ENCODE measurements around the gene RXFP3. TPM values are rescaled to one million over a fixed set of nuclear protein-coding genes. Genes with fewer than 3 reads are reported as not detected.

Gene RXFP3
- polyA plus RNA-seq, 1 experiment = not detected

DNA sequence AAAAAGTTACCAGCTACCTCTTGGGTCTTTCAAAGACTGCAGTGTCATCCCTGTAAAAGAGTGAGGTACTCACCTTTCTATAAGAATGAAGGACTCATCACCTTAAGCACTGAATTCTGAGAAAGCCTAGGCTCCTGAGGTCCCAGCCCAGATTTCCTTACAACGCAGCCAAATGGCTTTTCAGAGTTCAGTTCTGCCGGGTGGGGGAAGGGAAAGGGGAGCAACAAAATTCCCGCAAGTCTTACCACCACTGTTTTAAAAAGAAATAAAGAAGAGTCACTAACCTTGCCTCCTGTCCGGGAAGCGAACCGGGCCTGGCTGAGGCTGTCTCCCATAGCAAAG, 44.8 kb upstream of the RXFP3 start:
- H3K9me3 ChIP-seq (ENCODE audit: control insufficient read depth, insufficient read depth, low read length) = no peaks in the 10 kb centered on the region
- CTCF ChIA-PET = interaction anchor here (1.1 to 5.1 kb wide), 3 partner anchors 43 to 228 kb away, joined by 3 to 26 read pairs (median 4); no protein-coding TSS in a partner anchor
- POLR2A ChIA-PET = interaction anchor here (0.9 to 2.2 kb wide), 6 partner anchors 10 to 102 kb away, joined by 3 to 10 read pairs (median 4); no protein-coding TSS in a partner anchor
- no peak for DNase-seq (ENCODE audit: low read depth, low spot score)
- peak overlapping the region; percentile 79 for H3K4me3 ChIP-seq (ENCODE audit: low read depth, low read length)
- H3K27ac ChIP-seq (ENCODE audit: low read depth, low read length) = peak overlapping the region; percentile 69
- no peaks in the 10 kb centered on the region for H3K27me3 ChIP-seq (ENCODE audit: control insufficient read depth, insufficient read depth, low read length)
- TF ChIP-seq, protein P1, sequence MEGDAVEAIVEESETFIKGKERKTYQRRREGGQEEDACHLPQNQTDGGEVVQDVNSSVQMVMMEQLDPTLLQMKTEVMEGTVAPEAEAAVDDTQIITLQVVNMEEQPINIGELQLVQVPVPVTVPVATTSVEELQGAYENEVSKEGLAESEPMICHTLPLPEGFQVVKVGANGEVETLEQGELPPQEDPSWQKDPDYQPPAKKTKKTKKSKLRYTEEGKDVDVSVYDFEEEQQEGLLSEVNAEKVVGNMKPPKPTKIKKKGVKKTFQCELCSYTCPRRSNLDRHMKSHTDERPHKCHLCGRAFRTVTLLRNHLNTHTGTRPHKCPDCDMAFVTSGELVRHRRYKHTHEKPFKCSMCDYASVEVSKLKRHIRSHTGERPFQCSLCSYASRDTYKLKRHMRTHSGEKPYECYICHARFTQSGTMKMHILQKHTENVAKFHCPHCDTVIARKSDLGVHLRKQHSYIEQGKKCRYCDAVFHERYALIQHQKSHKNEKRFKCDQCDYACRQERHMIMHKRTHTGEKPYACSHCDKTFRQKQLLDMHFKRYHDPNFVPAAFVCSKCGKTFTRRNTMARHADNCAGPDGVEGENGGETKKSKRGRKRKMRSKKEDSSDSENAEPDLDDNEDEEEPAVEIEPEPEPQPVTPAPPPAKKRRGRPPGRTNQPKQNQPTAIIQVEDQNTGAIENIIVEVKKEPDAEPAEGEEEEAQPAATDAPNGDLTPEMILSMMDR (IDR thresholded peaks at IDR 0.05; ENCODE audit: low read depth, low read length) = no peak

DNA sequence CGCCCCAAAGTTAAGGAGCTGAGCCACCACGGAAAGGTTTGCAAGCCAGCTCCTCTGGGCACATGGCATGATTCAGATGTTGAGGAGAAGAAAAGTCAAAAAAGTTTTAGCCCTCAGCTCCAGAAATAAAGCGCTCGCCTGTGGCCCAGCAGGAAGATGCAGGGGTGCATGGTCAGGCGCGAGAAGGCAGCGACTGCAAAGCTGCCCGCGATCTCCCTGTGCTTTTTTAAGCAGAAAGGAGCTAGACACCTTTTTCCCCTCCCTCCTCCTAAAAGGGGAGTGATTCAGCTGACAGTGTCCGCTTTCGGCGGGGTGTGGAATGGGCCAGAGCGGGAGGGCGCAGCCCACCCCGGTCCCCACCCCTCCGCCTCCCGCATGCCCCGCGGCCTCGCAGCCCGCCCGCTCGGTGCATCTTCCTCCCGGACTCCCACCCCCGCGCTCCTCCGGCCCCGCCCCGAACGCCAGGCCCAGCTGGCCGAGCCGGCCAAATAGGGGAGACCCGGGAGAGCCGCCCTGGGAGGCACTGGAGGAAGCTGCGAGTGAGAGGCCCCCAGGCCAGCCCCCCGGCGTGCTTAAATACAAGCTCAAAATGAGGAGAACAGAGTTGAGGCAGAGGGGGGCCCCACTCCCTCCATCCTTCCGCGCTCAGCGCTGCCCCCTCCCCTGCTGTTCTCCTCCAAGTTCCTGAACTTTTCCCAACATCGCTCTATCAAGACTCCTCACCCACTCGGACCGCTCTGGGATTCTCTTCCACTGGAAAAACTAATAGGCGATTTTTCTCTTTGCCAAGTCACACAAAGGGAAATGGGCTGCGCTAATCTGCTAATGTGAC, 44.2 kb upstream of the RXFP3 start, which contains the start of gene ADAMTS12:
Gene ADAMTS12 (minus strand): TSS at position 203 of the 832 bp plus-strand sequence. CDS start 134 bp downstream, at position 69.
- peak; percentile 48 for DNase-seq (ENCODE audit: low read depth, low spot score)
- ChIA-PET POLR2A (interaction anchor here (0.9 to 2.2 kb wide), 7 partner anchors 9 to 116 kb away, joined by 3 to 10 read pairs (median 4); partner anchors contain the start of gene AMACR), CTCF (interaction anchor here (0.6 to 5.1 kb wide), 5 partner anchors 43 to 258 kb away, joined by 3 to 26 read pairs (median 3); no protein-coding TSS in a partner anchor)
- TF ChIP-seq, protein P1 (IDR thresholded peaks at IDR 0.05; ENCODE audit: low read depth, low read length) = no peak
- H3K4me3 ChIP-seq (ENCODE audit: low read depth, low read length) = peak within 1 kb of the TSS; percentile 79
- peak within 1 kb of the TSS; percentile 89 for H3K27ac ChIP-seq (ENCODE audit: low read depth, low read length)
- no peaks in the 10 kb centered on the region for H3K9me3 ChIP-seq (ENCODE audit: control insufficient read depth, insufficient read depth, low read length)
- H3K27me3 ChIP-seq (ENCODE audit: control insufficient read depth, insufficient read depth, low read length) = no peaks in the 10 kb centered on the region

DNA sequence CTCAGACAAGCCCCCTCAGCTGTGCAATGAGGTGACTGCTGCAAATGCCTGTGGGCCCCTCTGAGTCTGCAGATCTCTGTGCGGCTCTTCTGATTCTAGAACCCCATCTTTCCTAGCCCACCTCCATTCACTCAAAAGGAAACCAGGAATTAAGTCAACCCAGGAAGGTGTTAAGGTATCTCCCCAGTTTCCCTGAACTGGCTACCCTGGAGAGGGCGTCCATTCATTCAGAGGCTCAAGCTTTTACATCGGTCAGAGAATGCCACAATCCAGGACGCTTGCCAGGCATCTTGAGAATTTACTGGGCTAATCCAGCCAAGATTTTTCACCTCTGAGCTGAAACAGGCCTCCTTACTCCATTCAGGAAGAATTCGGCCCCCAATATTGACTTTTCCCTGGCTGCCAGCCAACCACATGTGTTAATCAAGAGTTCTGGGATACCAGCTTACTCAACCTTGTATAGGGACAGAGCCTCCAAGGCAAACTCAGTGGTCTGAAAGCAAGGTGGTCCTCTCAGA, 43.5 kb upstream of the RXFP3 start:
- H3K4me3 ChIP-seq (ENCODE audit: low read depth, low read length) = peak overlapping the region; percentile 79
- no peaks in the 10 kb centered on the region for H3K9me3 ChIP-seq (ENCODE audit: control insufficient read depth, insufficient read depth, low read length)
- H3K27ac ChIP-seq (ENCODE audit: low read depth, low read length) = peak overlapping the region; percentile 89
- ChIA-PET POLR2A (interaction anchor here (0.6 to 2.2 kb wide), 7 partner anchors 9 to 115 kb away, joined by 3 to 10 read pairs (median 4); partner anchors contain the start of gene AMACR), CTCF (interaction anchor here (0.6 to 5.1 kb wide), 5 partner anchors 42 to 259 kb away, joined by 3 to 26 read pairs (median 3); no protein-coding TSS in a partner anchor)
- TF ChIP-seq, protein P1 (IDR thresholded peaks at IDR 0.05; ENCODE audit: low read depth, low read length) = no peak
- no peaks in the 10 kb centered on the region for H3K27me3 ChIP-seq (ENCODE audit: control insufficient read depth, insufficient read depth, low read length)
- DNase-seq (ENCODE audit: low read depth, low spot score) = peak; percentile 94

DNA sequence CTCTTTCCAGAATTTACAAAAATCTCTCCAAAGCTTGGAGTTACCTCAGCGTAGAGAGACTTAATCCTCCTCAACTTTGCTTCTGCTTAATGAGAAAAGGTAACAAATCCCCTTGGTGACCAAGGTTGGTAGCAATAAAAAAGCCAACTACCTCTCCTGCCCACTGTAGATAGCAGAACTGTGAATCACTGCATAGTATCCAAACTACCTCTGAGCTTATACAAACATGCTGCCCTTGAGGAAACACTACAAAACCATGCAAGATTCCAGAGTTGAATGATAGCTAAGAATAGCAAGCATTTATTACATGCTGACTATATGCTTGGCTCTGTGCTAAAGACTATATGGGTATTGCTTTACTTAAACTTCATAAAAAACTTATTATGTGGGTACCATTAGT, 41.6 kb upstream of the RXFP3 start:
- CTCF ChIA-PET = interaction anchor here (5.1 kb wide), 1 partner anchor 40 kb away, joined by 26 read pairs; no protein-coding TSS in a partner anchor
- no peak overlapping the region for H3K4me3 ChIP-seq (ENCODE audit: low read depth, low read length)
- TF ChIP-seq, protein P1 (IDR thresholded peaks at IDR 0.05; ENCODE audit: low read depth, low read length) = no peak
- H3K27ac ChIP-seq (ENCODE audit: low read depth, low read length) = no peak overlapping the region
- POLR2A ChIA-PET = no interaction called here
- no peak for DNase-seq (ENCODE audit: low read depth, low spot score)
- H3K27me3 ChIP-seq (ENCODE audit: control insufficient read depth, insufficient read depth, low read length) = no peaks in the 10 kb centered on the region
- no peaks in the 10 kb centered on the region for H3K9me3 ChIP-seq (ENCODE audit: control insufficient read depth, insufficient read depth, low read length)

Data from AG04450 (cell line).